Measurements from ENCODE around the gene SHISA6. TPM values are rescaled to one million over a fixed set of nuclear protein-coding genes. Genes with fewer than 3 reads are reported as not detected.

SHISA6 gene
- total RNA-seq, 1 experiment from 2014 or later: 2.9 TPM

DNA sequence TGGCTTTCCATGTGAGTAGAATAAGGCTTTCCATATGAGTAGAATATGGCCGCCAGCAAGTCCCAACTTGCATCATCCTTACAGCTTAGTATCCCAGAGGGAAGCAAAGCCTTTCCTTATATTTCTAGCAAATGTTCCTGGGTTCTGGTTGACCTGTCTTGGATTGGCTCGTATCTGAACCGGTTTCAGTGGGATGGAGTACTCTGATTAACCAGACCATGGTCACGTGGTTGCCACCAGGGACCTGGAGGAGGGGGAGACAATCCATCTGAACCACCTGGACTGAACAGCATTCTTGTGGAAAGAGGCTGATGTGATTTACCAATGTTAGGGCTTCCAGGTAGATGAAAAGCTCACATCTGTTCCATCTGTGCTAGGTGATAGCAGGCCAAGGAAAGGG lies 89.0 kb downstream of the SHISA6 start:
- Histone ChIP-seq H3T11ph (ENCODE audit: low read length) (no peak overlapping the region), H2BK5ac (ENCODE audit: insufficient read length, low read length) (no peak overlapping the region), H3K4ac (ENCODE audit: low read depth, low read length) (no peak overlapping the region), H2BK12ac (ENCODE audit: insufficient read length, low read depth, low read length) (peak overlapping the region; percentile 65), H3K9me3 (ENCODE audit: control insufficient read depth, low read depth, low read length) (no peaks in the 10 kb centered on the region), H3K27me3 (ENCODE audit: insufficient read depth, low read length) (no peaks in the 10 kb centered on the region), H4K91ac (ENCODE audit: insufficient read length, low read depth, low read length) (no peak overlapping the region), H3K27ac (ENCODE audit: insufficient read length, low read depth, low read length) (no peak overlapping the region), H2BK120ac (ENCODE audit: low read depth, low read length, poor library complexity, severe bottlenecking) (no peak overlapping the region), H3K23ac (ENCODE audit: insufficient read length, low read depth, low read length) (no peak overlapping the region), H2AK5ac (ENCODE audit: insufficient read length, low read length) (no peak overlapping the region), H3K79me1 (ENCODE audit: insufficient read depth, low read depth, low read length, poor library complexity, severe bottlenecking) (no peaks in the 10 kb centered on the region), H2AFZ (ENCODE audit: low read length) (no peak overlapping the region), H3K79me2 (ENCODE audit: insufficient read depth, low read length) (no peaks in the 10 kb centered on the region), H3K23me2 (ENCODE audit: insufficient read length, low read depth, low read length, poor library complexity, severe bottlenecking) (no peaks in the 10 kb centered on the region), H3K18ac (ENCODE audit: insufficient read length, low read depth, low read length) (no peak overlapping the region), H4K20me1 (ENCODE audit: control insufficient read depth, insufficient read depth, insufficient read length) (no peaks in the 10 kb centered on the region), H3K4me1 (ENCODE audit: insufficient read depth, low read length) (peaks cover 5% of the 10 kb centered on the region; the same call in 1 of the 2 replicates), H4K8ac (replicated peaks; ENCODE audit: insufficient read length, low read depth, low read length) (no peak overlapping the region), H3K9ac (ENCODE audit: extremely low read depth, insufficient read length, low read length) (no peak overlapping the region), H2BK20ac (ENCODE audit: low read depth, low read length, poor library complexity, severe bottlenecking) (no peak overlapping the region), H4K5ac (ENCODE audit: insufficient read length, low read depth, low read length) (no peak overlapping the region), H3K14ac (ENCODE audit: insufficient read depth, low read length) (no peak overlapping the region), H2BK15ac (ENCODE audit: low read depth, low read length) (no peak overlapping the region), H3K4me2 (ENCODE audit: insufficient read depth, insufficient read length, low read length) (no peak overlapping the region), H3K56ac (ENCODE audit: insufficient read length, low read depth, low read length) (no peak overlapping the region)
- peaks cover 2% of the 10 kb centered on the region; the same call in 1 of the 2 replicates for H3K27me3 Mint-ChIP-seq (ENCODE audit: low read depth)
- DNase-seq: no peak
- H3K27ac Mint-ChIP-seq: peak overlapping the region in 1 of 3 experiments; percentile 52; a peak in 2 of 7 replicates
- no CpG with 5 or more reads among the region's 4 CpGs for WGBS (ENCODE audit: extremely low coverage, insufficient read length, low lambda C conversion rate)
- H3K9me3 Mint-ChIP-seq: no peaks in the 10 kb centered on the region
- H3K4me3 Mint-ChIP-seq: peak overlapping the region in 1 of 2 experiments; percentile 33; a peak in 2 of 5 replicates
- TF ChIP-seq, protein P1, sequence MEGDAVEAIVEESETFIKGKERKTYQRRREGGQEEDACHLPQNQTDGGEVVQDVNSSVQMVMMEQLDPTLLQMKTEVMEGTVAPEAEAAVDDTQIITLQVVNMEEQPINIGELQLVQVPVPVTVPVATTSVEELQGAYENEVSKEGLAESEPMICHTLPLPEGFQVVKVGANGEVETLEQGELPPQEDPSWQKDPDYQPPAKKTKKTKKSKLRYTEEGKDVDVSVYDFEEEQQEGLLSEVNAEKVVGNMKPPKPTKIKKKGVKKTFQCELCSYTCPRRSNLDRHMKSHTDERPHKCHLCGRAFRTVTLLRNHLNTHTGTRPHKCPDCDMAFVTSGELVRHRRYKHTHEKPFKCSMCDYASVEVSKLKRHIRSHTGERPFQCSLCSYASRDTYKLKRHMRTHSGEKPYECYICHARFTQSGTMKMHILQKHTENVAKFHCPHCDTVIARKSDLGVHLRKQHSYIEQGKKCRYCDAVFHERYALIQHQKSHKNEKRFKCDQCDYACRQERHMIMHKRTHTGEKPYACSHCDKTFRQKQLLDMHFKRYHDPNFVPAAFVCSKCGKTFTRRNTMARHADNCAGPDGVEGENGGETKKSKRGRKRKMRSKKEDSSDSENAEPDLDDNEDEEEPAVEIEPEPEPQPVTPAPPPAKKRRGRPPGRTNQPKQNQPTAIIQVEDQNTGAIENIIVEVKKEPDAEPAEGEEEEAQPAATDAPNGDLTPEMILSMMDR (conservative IDR thresholded peaks at IDR 0.05): no peak
- H3K4me1 Mint-ChIP-seq: peaks cover 25 to 40% of the 10 kb centered on the region in 2 experiments
- no peaks in the 10 kb centered on the region; a peak in 1 of 7 replicates for H3K36me3 Mint-ChIP-seq (ENCODE audit: insufficient read depth in 1 of 3, low read depth in 3 of 3)
